Measurements from ENCODE around the gene DTNBP1.
A peak's percentile ranks its signal among the peaks of the same experiment; 100 is the strongest.

Gene DTNBP1, protein sequence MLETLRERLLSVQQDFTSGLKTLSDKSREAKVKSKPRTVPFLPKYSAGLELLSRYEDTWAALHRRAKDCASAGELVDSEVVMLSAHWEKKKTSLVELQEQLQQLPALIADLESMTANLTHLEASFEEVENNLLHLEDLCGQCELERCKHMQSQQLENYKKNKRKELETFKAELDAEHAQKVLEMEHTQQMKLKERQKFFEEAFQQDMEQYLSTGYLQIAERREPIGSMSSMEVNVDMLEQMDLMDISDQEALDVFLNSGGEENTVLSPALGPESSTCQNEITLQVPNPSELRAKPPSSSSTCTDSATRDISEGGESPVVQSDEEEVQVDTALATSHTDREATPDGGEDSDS

DNA sequence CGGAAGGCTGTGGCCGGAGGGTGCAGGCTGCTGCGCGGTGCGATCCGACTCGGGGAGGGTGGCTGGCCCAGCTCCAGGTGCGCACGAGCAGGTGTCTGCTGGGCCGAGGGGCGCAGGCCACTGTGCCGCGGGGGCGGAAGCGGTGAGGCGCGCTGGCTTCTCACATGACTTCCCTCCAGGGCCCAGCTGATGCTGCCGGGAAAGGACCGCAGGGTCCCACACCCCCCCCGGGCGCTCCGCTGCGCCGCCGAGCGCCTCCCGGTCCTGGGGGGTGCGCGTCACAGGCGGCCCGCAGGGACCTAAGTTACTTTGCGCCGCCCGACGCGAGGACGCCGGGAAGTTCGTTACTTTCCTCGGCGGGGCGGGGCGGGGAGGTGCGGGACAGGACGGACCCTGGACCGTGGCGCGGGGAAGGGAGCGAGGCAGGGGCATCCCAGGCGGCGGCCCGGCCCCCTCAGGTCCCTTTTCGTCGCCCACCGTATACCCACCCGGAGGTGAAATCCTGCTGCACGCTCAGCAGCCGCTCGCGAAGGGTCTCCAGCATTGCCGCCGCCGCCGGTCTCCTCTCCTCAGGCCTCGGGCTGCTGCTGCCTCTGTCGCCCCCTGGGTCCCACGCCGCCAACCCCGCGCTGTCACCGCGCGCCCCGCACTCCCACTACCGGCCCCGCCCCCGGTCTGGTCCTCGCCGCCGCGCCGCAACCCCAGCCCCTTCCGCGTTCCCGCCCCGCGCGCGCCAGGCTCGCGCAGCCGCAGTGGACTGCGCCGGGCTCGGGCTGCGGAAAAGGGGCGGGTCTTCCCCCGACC is at the start of gene DTNBP1:
Gene DTNBP1 (minus strand): TSS at position 703 of the 804 bp plus-strand sequence. CDS start 159 bp downstream, at position 544.
- peak; percentile 92 for DNase-seq

DNA sequence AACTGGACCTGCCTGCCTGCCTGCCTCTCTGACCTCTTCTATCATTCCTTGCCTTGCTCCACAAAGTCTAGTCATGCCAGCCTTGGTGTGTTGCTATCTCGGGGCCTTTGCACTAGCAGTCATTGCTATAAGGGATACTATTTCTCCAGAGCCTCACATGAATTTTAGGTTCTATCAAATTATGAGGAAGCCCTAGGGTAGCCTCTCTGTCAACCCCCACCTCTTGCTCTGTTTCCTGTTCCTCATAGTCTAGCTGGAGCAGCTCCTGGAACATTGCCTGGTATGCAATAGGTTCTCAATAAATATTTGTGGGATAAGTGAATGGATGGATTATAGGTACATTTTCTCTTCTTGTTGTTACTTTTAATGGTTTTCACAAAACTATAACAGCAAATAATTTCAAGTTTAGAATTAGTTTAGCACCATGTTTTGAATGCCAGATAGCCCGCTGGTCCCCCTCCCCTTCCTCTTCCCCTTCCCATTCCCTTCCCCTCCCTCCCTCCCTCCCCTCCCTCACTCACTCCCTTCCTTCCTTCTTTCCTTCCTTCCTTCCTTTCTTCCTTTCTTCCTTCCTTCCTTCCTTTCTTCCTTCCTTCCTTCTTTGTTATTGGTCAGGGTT is 46.9 kb upstream of the DTNBP1 start:
- DNase-seq = no peak

DNA sequence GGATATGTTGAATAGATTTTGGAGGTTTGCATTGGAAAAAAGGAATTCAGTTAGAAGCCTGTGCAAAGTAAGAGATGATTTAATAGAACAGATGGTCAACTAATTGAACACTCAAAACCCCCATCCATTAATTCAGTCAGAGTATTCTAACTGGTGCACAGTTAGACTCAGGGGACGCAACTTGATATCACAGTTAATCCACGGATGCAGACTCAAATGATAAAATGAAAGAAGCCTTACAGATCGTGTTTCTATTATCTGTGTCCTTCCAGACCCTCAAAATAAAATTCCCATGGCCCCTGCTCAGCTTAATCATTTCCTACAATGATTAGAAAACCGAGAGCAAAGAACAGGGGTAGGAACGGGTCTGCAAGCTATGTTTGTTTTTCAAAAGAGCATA is 45.4 kb upstream of the DTNBP1 start:
- DNase-seq = peak; percentile 84

GRCh38 chr6:15705981-15706380 is 43.2 kb upstream of the DTNBP1 start:
- DNase-seq = no peak

GRCh38 chr6:15698471-15698870 is 35.6 kb upstream of the DTNBP1 start:
- no peak for DNase-seq

GRCh38 chr6:15697895-15698294 is 35.1 kb upstream of the DTNBP1 start:
- DNase-seq = no peak

DNA sequence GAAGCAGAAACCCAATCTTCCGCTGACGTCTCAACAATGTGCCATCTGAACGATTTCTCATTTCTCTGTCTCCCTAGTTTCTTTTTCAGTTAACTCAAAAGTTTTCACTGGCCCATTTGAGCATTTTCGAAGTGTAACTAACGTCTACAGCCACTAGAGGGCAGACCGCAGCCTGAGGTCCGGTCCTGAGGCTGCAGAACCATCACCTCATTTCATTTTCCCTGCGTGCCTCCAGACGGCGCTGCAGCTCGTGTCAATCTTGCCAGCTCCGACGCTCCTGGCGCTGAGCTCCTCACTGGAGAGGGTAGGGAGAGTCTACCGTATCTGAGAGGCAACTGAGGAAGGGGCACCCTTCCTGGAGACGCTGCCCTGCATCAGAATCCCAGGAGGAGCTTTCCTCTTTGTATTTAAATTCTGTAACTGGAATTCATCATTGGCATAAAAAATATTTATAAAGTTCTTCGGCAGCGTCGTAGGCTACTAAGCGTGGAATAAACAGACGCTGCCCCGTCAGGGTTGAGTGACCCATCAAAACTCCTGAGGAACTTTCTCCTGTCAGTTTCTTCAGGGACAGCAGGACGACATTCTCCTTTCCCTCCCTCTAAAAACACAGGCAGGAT is 28.5 kb upstream of the DTNBP1 start:
- peak; percentile 94 for DNase-seq

DNA sequence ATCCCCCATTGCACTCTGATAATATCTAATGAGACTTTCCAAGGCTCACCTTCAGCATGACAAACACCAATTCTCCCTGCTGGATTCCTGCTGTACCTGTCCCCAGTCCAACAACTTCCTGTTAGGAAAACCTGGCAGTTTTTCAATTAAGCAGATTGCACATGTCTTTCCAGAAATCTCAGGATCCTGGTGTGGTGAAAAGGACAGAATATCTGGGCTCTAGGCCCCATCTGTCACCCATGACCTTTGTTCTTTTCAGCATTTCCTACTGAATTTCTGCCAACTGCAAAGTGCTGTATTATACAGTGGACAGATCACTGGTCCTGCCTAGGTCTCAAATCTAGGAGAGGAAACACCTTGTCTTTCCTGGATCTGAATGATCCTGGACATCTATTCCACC is 27.7 kb upstream of the DTNBP1 start:
- peak; percentile 87 for DNase-seq

- no peak for DNase-seq
Observed at GRCh38 chr6:15689586-15690482, 27.0 kb upstream of the DTNBP1 start.

DNA sequence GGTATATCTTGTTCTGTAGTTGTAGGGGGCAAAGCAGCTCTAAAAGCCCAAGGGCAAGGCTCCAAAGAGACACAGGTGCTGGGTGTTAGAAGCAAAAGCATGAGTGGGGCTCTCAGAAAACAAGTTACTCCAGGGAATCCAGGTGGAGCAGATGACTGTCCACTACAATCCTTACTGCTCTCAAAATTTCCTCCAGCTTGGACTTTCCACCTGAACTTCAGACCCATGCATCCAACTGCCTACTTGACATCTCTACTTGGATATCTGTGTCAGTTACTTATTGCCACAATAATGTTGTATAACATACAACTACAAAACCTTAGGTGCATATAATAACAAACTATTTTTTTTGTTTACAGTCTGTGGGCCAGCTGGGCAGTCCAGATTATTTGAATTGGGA is 22.8 kb upstream of the DTNBP1 start:
- no peak for DNase-seq

DNA sequence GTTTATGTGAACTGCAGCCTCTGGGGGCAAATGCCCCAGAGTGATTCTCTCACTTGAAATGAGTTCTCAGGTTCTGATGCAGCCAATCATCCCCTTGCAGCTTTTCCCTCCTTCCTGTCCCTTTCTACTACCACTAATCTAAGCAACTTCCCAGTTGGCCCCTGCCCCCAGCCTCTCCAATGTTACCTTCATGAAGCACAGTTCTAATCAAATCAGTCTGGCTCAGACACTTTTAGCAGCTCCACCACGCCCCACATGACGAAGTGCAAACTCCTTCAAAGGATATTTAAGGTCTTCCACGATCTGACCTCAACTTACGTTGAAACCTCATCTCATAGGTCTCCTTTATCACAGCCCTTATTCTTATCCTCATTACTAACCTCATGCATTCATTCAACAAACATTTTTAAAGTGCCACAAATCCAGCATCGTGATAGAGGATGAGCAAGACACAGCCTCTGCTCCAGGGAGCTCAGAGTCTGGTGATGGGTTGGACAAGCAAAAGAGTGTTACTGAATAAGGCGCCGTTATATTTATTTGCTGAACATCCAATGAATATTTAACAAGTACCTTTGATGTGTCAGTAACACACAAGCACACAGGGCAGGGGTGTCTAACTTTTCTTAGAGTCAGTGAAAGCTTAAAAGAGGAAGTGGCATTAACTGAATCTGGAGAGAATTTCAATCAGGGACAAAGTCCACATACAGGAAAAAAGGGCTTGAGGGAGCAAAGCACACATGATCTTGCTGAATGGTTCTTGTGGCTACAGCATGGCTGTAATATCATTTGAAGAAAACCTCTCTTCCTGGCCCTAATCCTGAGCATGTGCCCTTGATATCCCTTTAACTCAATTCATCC is 20.4 kb upstream of the DTNBP1 start:
- no peak for DNase-seq

DNA sequence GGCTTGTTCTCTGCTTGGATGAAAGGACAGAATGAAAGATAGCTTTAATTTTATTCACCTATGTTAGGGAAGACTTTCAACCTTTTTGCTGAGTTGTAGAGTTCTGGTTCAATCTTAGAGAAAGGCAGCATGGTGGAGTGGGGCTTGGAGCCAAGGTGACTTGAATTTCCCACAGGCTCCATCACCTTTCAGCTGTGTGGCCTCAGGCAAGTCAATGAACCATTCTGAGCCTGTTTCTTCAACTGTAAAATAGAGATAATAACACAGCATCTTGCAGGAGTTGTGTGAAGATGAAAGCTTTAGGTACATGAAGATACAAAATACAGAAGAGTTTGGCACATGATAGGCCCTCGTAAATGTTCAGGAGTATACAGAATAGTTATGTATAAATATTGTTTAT is 19.1 kb upstream of the DTNBP1 start:
- no peak for DNase-seq

- DNase-seq = no peak
Observed at GRCh38 chr6:15678514-15678913, 15.7 kb upstream of the DTNBP1 start.

DNA sequence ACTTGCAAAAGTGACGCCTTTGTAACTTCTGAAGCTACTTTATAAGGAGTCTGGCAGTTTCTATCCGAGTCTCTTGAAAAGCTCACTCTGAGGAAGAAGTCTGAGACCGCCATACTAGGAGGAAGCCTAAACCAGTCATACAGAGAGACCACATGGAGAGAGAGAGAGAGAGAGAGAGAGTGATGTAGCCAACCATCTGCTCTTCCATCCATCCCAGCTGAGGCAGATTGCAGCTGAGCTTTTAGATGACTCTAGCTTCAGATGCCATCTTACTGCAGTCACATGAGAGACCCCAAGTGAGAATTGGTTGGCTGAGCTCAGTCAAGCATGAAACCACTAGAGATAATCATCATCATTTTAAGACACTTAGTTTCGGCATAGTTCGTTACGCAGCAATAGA is 15.0 kb upstream of the DTNBP1 start:
- no peak for DNase-seq

GRCh38 chr6:15675536-15676220 is 12.8 kb upstream of the DTNBP1 start:
- peak; percentile 43 for DNase-seq

DNA sequence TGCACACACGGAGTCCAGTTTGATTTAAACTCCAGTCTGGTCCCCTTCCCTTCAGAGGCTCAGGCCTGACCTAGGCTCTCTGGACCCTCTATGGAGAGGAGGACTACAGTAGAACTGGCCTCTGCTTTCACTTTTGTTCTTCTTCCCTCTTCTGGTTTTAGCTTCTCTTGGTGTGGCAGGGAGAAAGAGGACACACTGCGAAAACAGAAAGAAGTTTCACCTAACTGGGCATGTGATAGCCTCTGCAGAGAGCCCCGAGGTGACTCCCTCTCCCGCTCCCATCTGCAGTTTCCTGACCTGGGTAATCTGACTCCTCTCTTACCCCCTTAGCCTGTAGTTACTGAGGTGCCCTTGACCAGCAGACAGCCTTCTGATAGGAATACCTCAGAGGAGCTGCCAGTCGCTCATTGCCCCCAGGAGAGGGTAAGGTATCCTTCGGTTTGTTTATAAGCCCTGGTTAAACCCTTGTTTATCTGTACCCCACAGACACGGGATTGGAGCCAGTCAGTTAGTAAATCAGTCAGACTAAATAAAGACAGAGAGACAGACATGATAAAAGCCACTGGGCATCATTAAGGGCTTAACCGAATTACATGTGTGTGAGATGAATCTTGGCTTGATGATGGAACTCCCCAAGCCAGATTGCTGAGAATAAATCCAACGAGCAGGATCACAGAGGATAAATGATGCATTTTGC is 12.0 kb upstream of the DTNBP1 start:
- peak; percentile 32 for DNase-seq

- DNase-seq = peak; percentile 42
Observed at GRCh38 chr6:15673666-15674065, 10.8 kb upstream of the DTNBP1 start.

DNA sequence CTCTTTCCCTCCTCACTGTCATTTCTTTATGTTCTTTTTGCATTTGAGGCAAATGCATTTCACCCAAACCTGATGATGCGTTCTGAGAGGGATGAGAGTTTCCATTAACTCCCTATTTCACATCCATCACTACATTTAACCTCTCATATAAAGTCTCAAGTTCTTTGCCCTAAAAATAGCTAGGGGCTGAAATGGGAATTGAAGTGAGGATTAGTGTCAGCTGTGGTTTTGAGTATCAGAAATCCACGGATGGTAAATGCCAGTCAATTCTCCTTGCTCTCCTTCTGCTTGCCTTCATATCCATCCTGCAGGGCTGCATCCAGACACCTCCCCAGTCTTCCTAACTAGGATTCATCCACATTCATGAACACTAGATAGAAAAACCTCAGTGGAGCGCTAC is 10.0 kb upstream of the DTNBP1 start:
- DNase-seq = no peak

GRCh38 chr6:15672291-15672690 is 9.5 kb upstream of the DTNBP1 start:
- no peak for DNase-seq

DNA sequence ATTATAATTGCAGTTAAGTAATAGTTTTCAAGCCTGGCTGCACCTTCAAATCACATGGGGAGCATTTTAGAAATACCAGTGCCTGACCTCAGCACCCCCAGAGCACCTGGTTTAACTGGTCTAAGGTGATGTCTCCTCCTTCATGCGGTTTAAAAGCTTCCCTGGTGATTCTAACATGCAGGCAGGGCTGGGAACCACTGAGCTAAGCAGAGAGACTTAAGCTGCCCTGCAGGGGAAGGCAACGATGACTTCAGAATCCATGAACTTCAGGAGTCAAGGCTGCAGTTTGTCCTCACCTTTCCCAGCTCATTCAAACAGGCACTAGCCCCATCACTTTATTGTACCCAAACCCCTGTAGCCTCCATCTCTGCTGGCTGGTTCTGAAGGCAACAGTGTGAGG is 6.1 kb upstream of the DTNBP1 start:
- DNase-seq = no peak

Measured in NCI-H69 (cell line).